Spleen (tissue), 11 donors: ENCODE results near the gene TEX22. TPM values are rescaled to one million over a fixed set of nuclear protein-coding genes. Genes with fewer than 3 reads are reported as not detected.

ENCODE experiments used
- DNase-seq: peaks from one replicate; pipeline ENCODE4 v3.0.0-alpha.2; 2020
- H3K27ac ChIP-seq, 8 donors: fragments of 200-600 bp; sonication (generic) in 7 of 8; 1 replicate in 4 of 8; 2 replicates in 4 of 8; pipeline versions ENCODE4 v1.5.0 to v1.8.0; 2016 to 2021; ENCODE audit warnings: inconsistent platforms in 4 of 8, mild to moderate bottlenecking in 4 of 8, moderate library complexity in 1 of 8
- H3K27me3 ChIP-seq, 7 donors: fragments of 200-600 bp; sonication (generic) in 6 of 7; replicated peaks in 1 of 7; 1 replicate in 4 of 7; 2 replicates in 3 of 7; pipeline versions ENCODE4 v1.5.0 to v1.8.0; 2016 to 2021; ENCODE audit warnings: inconsistent platforms in 3 of 7, mild to moderate bottlenecking in 1 of 7
- H3K36me3 ChIP-seq, 6 donors: fragments of 200-600 bp; sonication (generic) in 5 of 6; 1 replicate in 4 of 6; 2 replicates in 2 of 6; pipeline versions ENCODE4 v1.5.0 to v1.8.0; 2016 to 2021; ENCODE audit warnings: inconsistent platforms in 2 of 6
- H3K4me1 ChIP-seq, 6 donors: fragments of 200-600 bp; sonication (generic) in 5 of 6; 1 replicate in 3 of 6; 2 replicates in 3 of 6; pipeline versions ENCODE4 v1.5.0 to v1.8.0; 2016 to 2021; ENCODE audit warnings: inconsistent platforms in 3 of 6
- H3K4me3 ChIP-seq, 8 donors: fragments of 200-600 bp; sonication (generic) in 7 of 8; 1 replicate in 4 of 8; 2 replicates in 4 of 8; pipeline versions ENCODE4 v1.5.0 to v1.8.0; 2016 to 2021; ENCODE audit warnings: inconsistent platforms in 4 of 8, mild to moderate bottlenecking in 4 of 8, moderate library complexity in 2 of 8
- H3K9me3 ChIP-seq, 8 donors: fragments of 200-600 bp; sonication (generic) in 7 of 8; 1 replicate in 4 of 8; 2 replicates in 4 of 8; pipeline versions ENCODE4 v1.5.0 to v1.8.0; 2016 to 2021; ENCODE audit warnings: inconsistent platforms in 4 of 8
- POLR2A ChIP-seq, 3 donors: fragments of 450-650 bp; IDR thresholded peaks; one replicate each; pipeline ENCODE4 v1.5.1; 2017; ENCODE audit warnings: antibody characterized with exemption in 3 of 3, mild to moderate bottlenecking in 1 of 3
- POLR2AphosphoS5 ChIP-seq, 3 donors: sonication (generic); formaldehyde crosslinking; IDR thresholded peaks; one replicate each; pipeline ENCODE4 v1.5.1; 2017; ENCODE audit warnings: antibody characterized with exemption in 3 of 3
- WGBS, 5 donors: extraction: QIAGEN DNeasy Blood & Tissue Kit in 3 of 5; methylation state at CpG; one replicate each; pipeline versions ENCODE4 v1.1.5 to v1.1.7; 2013 to 2018; 5-methylcytosine and 5-hydroxymethylcytosine counted together
- intact Hi-C: fragments of 100-400 bp; cut with DNase I; formaldehyde crosslinking; loops from one replicate; pipeline ENCODE4 v1.15.0; 2023; ENCODE audit warnings: low total_unique reads
- polyA plus RNA-seq, 3 donors: library from polyadenylated mRNA; stranded (reverse); fragments of 200-250 nt; gene quantifications; one replicate each; pipeline ENCODE4 v1.2.1, GENCODE V29; 2013
- total RNA-seq, 7 donors: library from RNA; depleted of rRNA in 3 of 7; stranded (reverse); fragments of >200 nt in 3 of 7; fragmentation: NEBNext Ultra II Directional in 4 of 7; extraction: Animal tissue kit (Norgen Biotek cat#: 25700) in 4 of 7; gene quantifications; one replicate each; pipeline versions ENCODE4 v1.1.0 to v1.2.1, GENCODE V29; 2016 to 2021
- TF ChIP-seq, protein P1 (sequence below), 11 experiments: fragments of 200-600 bp in 7 of 11; fragments of 450-650 bp in 4 of 11; sonication (generic) in 4 of 11; IDR thresholded peaks in 8 of 11; conservative IDR thresholded peaks in 3 of 11; 1 replicate in 7 of 11; 2 replicates in 4 of 11; pipeline versions ENCODE4 v1.4.0 to v1.8.0; 2016 to 2021; ENCODE audit warnings: antibody characterized with exemption in 11 of 11, inconsistent platforms in 4 of 11, mild to moderate bottlenecking in 1 of 11
- donor health status: healthy with polysubstance abuse.
- donor health status: DM: no; HTN: no; CAD: no; lungs with moderate emphysema.
- donor health status: DM: no; HTN: no; CAD: no.
- donor health status: Bipolar disorder and iron deficiency.
- donor health status: healthy.
- donor health status: DM: no; HTN: no; CAD: no.
- donor health status: DM: yes; HTN: yes; CAD: no.

The TEX22 gene
- total and polyA plus RNA-seq, 10 donors = 0.33 to 5.3 (median 1.0) TPM

DNA sequence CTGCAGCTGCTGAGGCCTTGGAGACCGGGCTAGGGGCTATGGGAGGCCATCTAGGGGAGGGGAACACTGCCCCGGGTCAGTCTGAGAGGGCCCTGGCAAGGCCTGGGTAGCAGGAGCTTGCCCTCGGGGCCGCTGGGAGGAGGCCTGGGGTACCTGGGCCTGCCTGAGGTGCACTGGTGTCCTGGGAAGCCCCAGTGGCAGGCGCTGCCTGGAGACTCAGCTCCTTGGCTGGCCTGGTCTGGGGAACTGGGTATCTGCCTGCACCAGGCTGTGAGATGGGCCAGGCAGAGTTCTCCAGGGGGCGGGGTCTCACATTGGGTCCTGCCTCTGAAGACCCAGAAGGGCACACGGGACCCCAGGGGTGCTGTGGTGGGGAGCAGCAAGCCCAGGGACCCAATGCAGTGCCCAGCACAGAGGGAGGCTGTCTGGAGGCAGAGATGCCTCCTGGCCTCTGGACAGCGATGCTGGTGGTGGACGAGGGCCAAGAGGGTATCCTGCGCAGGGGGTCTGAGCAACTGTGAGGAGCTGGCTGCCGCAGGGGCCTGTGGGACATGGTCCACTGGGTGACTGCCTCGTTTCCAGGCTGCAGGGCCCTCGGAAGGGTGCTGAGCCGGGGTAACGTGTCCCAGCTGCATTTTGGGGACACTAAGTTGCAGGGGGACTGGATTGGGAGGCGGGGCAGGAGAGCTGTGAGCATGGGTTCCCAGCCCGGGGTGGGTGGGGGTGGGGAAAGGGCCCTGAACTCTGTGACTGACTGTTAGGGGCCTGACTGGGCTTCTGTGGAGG, 13.8 kb downstream of the TEX22 start:
- Histone ChIP-seq H3K4me3 (peak overlapping the region in 1 of 8 donors; percentile 59), H3K4me1 (peaks cover 3 to 46% (median 30%) of the 10 kb centered on the region in 6 donors), H3K9me3 (no peaks in the 10 kb centered on the region), H3K27me3 (peaks cover 0 to 50% (median 20%) of the 10 kb centered on the region in 7 donors), H3K36me3 (no peaks in the 10 kb centered on the region), H3K27ac (no peak overlapping the region)
- 60 to 84% (median 77%) methylated on average over 7 to 17 of the region's 17 CpGs for WGBS, 5 donors
- intact Hi-C loops = no loop called here
- TF ChIP-seq, protein P1, sequence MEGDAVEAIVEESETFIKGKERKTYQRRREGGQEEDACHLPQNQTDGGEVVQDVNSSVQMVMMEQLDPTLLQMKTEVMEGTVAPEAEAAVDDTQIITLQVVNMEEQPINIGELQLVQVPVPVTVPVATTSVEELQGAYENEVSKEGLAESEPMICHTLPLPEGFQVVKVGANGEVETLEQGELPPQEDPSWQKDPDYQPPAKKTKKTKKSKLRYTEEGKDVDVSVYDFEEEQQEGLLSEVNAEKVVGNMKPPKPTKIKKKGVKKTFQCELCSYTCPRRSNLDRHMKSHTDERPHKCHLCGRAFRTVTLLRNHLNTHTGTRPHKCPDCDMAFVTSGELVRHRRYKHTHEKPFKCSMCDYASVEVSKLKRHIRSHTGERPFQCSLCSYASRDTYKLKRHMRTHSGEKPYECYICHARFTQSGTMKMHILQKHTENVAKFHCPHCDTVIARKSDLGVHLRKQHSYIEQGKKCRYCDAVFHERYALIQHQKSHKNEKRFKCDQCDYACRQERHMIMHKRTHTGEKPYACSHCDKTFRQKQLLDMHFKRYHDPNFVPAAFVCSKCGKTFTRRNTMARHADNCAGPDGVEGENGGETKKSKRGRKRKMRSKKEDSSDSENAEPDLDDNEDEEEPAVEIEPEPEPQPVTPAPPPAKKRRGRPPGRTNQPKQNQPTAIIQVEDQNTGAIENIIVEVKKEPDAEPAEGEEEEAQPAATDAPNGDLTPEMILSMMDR (IDR thresholded peaks at IDR 0.05 in 8 of 11, conservative IDR thresholded peaks at IDR 0.05 in 3 of 11) = no peak
- no peak for TF ChIP-seq POLR2A (IDR thresholded peaks at IDR 0.05)
- TF ChIP-seq POLR2AphosphoS5 (IDR thresholded peaks at IDR 0.05) = no peak
- peak; percentile 71 for DNase-seq

DNA sequence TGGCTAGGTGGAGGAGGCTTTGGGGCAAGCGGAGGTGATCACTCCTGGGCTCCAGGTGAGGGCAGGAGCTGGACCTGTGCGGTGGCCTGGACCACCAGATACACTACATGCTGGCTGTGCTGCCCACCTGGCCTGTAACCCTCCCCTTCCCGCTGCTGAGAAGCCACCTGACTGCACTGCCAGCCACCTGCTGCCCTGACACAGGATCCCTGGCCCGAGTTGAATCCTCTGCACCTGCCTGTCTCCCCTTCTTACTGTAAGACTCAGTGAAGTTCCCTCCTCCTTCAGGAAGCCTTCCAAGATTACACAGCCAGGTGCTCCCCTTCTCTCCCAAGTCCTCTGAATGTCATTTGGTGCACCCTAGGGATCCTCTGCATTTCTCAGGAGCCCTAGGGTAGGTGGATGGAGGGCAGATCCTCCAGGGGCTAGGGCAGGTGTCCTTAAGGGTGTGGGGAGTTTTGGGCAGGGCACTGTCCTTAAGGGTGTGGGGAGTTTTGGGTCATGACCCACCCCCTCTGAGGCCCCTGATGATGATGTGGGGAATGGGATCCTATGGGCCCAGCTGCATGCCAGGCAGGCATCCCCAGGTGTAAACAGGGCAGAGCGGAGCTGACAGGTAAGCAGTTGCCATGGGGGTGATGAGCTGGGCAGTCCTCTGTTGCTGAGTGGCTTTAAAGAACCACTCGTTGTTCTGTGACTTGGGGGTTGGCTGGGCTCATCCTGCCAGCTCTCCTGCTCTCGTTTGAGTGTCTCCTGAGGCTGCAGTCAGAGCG, 14.6 kb downstream of the TEX22 start:
- Histone ChIP-seq H3K9me3 (no peaks in the 10 kb centered on the region), H3K27me3 (peaks cover 0 to 50% (median 20%) of the 10 kb centered on the region in 7 donors), H3K27ac (no peak overlapping the region), H3K36me3 (no peaks in the 10 kb centered on the region), H3K4me3 (no peak overlapping the region), H3K4me1 (peaks cover 3 to 46% (median 30%) of the 10 kb centered on the region in 6 donors)
- intact Hi-C loops = no loop called here
- DNase-seq = no peak
- TF ChIP-seq POLR2A (IDR thresholded peaks at IDR 0.05) (no peak), POLR2AphosphoS5 (IDR thresholded peaks at IDR 0.05) (no peak)
- TF ChIP-seq, protein P1 (IDR thresholded peaks at IDR 0.05 in 8 of 11, conservative IDR thresholded peaks at IDR 0.05 in 3 of 11) = no peak
- 69 to 95% (median 84%) methylated on average over 6 to 8 of the region's 8 CpGs for WGBS, 5 donors

DNA sequence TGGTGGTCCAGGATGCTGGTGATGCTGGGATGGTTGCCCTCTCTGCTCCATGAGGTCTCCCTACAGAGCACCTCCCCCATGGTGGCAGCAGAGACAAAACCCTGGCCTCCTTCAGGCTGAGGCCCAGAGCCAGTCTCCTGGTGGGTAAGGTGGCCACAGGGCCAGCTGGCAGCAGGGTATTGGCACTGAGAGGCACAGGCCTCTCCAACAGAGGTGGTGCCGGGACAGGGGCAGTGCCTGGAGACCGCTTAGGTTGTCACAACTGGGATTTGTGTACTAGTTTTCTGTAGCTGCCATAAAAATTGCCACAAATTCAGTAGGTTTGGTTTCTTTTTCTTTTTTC, 15.2 kb downstream of the TEX22 start:
- H3K4me3 ChIP-seq = no peak overlapping the region
- no peaks in the 10 kb centered on the region for H3K9me3 ChIP-seq
- 89 to 100% (median 99%) methylated on average over 2 of the region's 2 CpGs for WGBS, 5 donors
- TF ChIP-seq POLR2A (IDR thresholded peaks at IDR 0.05) = no peak
- H3K36me3 ChIP-seq = no peaks in the 10 kb centered on the region
- peaks cover 0 to 50% (median 20%) of the 10 kb centered on the region in 7 donors for H3K27me3 ChIP-seq
- no peak for DNase-seq
- no peak overlapping the region for H3K27ac ChIP-seq
- H3K4me1 ChIP-seq = peaks cover 3 to 50% (median 31%) of the 10 kb centered on the region in 6 donors
- intact Hi-C loops = no loop called here

DNA sequence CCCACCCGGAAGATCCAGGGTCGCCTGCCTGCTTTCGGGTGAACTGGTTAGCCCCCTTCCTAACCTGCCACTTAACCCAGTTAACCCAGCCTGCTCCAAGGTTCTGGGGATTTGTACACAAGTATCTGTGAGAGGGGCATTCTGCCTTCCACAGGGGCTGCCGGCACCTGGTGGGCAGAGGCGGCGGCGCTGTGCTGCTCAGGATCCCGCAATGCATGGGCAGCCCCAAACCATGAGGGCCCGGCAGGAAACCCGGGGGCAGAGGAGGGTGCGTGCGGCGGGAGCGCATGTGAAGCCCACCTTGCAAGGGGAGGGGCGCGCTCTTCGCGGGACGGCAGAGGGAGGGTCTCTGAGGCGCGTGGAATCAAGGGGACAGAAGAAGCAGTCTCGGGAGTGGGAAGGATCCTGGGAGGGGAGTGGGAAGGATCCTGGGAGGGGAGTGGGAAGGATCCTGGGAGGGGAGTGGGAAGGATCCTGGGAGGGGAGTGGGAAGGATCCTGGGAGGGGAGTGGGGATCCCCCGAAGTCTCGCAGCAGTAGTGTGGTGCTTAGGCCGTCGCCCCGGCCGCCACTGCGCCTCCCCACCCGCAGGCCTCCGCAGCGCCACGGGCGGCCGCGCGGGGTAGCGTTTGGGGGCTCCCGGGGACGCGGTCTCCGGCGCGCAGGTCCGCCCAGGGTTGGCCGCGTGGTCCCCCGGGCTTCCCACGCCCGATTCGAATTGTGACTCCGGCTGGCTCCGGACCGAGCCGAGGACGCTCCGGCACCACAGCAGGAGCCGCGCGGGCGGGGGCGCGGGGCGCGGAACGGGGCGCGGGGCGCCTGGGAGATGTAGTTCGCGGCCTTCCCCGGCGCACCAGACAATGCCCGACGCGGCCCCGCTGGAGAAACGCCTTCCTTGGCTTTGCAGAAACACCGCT, 16.4 kb downstream of the TEX22 start:
- no peak for TF ChIP-seq POLR2A (IDR thresholded peaks at IDR 0.05)
- TF ChIP-seq, protein P1 (IDR thresholded peaks at IDR 0.05 in 8 of 11, conservative IDR thresholded peaks at IDR 0.05 in 3 of 11) = peak in 10 of 11 experiments; percentile 19 to 91 (median 77)
- peak; percentile 28 to 60 (median 55) for TF ChIP-seq POLR2AphosphoS5 (IDR thresholded peaks at IDR 0.05)
- WGBS, 5 donors = 5 to 11% (median 7%) methylated on average over 53 to 79 of the region's 79 CpGs
- H3K4me3 ChIP-seq = peak overlapping the region; percentile 44 to 81 (median 52)
- no peaks in the 10 kb centered on the region for H3K9me3 ChIP-seq
- peak; percentile 89 for DNase-seq
- peaks cover 0 to 53% (median 20%) of the 10 kb centered on the region in 7 donors for H3K27me3 ChIP-seq
- no peaks in the 10 kb centered on the region for H3K36me3 ChIP-seq
- intact Hi-C loops = no loop called here
- H3K27ac ChIP-seq = peak overlapping the region in 5 of 8 donors; percentile 21 to 71 (median 43)
- H3K4me1 ChIP-seq = peaks cover 11 to 51% (median 38%) of the 10 kb centered on the region in 6 donors
